Activated CD8-positive, alpha-beta memory T cell treated with anti-CD3 and anti-CD28 coated beads for 24 hours (primary cell): ENCODE data around the gene PNKP.
"Not testable (repeated sequence)": the region's sequence is repeated elsewhere in the genome, so short reads cannot be mapped to it uniquely, and the experiment has no call there.

ENCODE experiments used
- DNase-seq: peaks from one replicate; pipeline ENCODE4 v3.0.0-alpha.2; 2020

The PNKP gene

GRCh38 chr19:49840736-49841249, 26.6 kb downstream of the PNKP start:
- no peak for DNase-seq

- DNase-seq = no peak
Observed at GRCh38 chr19:49840321-49840720, 27.1 kb downstream of the PNKP start.

GRCh38 chr19:49839713-49840112, 27.7 kb downstream of the PNKP start:
- no peak for DNase-seq

- DNase-seq = no peak
Observed at GRCh38 chr19:49838885-49839588, 28.3 kb downstream of the PNKP start.

GRCh38 chr19:49837425-49837824, 30.0 kb downstream of the PNKP start:
- no peak for DNase-seq

GRCh38 chr19:49837009-49837310, 30.4 kb downstream of the PNKP start:
- DNase-seq = no peak

GRCh38 chr19:49836176-49837008, 31.0 kb downstream of the PNKP start:
- no peak for DNase-seq

GRCh38 chr19:49835562-49835961, 31.8 kb downstream of the PNKP start:
- DNase-seq = no peak

GRCh38 chr19:49833599-49833998, 33.8 kb downstream of the PNKP start:
- no peak for DNase-seq

- DNase-seq = no peak
Observed at GRCh38 chr19:49832556-49832955, 34.8 kb downstream of the PNKP start.

GRCh38 chr19:49831592-49831991, 35.8 kb downstream of the PNKP start:
- no peak for DNase-seq

GRCh38 chr19:49830766-49831165, 36.6 kb downstream of the PNKP start:
- DNase-seq = no peak

GRCh38 chr19:49829721-49830120, 37.7 kb downstream of the PNKP start:
- no peak for DNase-seq

GRCh38 chr19:49829200-49829599, 38.2 kb downstream of the PNKP start:
- DNase-seq = no peak

- no peak for DNase-seq
Observed at GRCh38 chr19:49827034-49827433, 40.3 kb downstream of the PNKP start.

- no peak for DNase-seq
Observed at GRCh38 chr19:49824662-49825061, 42.7 kb downstream of the PNKP start.

- DNase-seq = no peak
Observed at GRCh38 chr19:49823472-49823871, 43.9 kb downstream of the PNKP start.

- DNase-seq = no peak
Observed at GRCh38 chr19:49820125-49820524, 47.3 kb downstream of the PNKP start.

- not testable (repeated sequence) for DNase-seq
Observed at GRCh38 chr19:49819452-49820115, 47.8 kb downstream of the PNKP start.

GRCh38 chr19:49818649-49819370, 48.6 kb downstream of the PNKP start:
- no peak for DNase-seq

GRCh38 chr19:49817964-49818648, 49.3 kb downstream of the PNKP start, which contains the start of gene MED25:
TSS of gene MED25 (plus strand) at chr19:49818289. CDS start at chr19:49818342, 53 bp downstream.
- DNase-seq = peak; percentile 98

GRCh38 chr19:49816590-49816989, 50.8 kb downstream of the PNKP start:
- no peak for DNase-seq
